Right lobe of liver (tissue), 6 donors: Measurements from ENCODE around the gene PNMA8C. TPM values are rescaled to one million over a fixed set of nuclear protein-coding genes. Genes with fewer than 3 reads are reported as not detected.
A peak's percentile ranks its signal among the peaks of the same experiment; 100 is the strongest.

Source experiments
- ATAC-seq, 4 donors: fragments of 200-7000 bp; cut with Tn5 transposase; one replicate each; pipeline ENCODE4 v1.9.1; 2020; ENCODE audit warnings: mild to moderate bottlenecking in 4 of 4, moderate library complexity in 4 of 4
- DNase-seq, 3 donors: peaks; one replicate each; pipeline ENCODE4 v3.0.0-alpha.2; 2020
- H3K27ac ChIP-seq, 3 donors: fragments of 200-600 bp; one replicate each; pipeline ENCODE4 v1.8.0; 2022
- H3K27me3 ChIP-seq, 2 donors: fragments of 200-600 bp; one replicate each; pipeline ENCODE4 v1.8.0; 2022
- H3K36me3 ChIP-seq, 4 donors: fragments of 200-600 bp; sonication (generic) in 1 of 4; one replicate each; pipeline versions ENCODE4 v1.5.1 to v1.8.0; 2017 to 2022; ENCODE audit warnings: control low read depth in 1 of 4
- H3K4me1 ChIP-seq, 4 donors: fragments of 200-600 bp; sonication (generic) in 1 of 4; one replicate each; pipeline versions ENCODE4 v1.5.1 to v1.8.0; 2017 to 2022; ENCODE audit warnings: control low read depth in 1 of 4
- H3K4me3 ChIP-seq, 3 donors: fragments of 200-600 bp; one replicate each; pipeline ENCODE4 v1.8.0; 2022
- H3K9me3 ChIP-seq, 4 donors: fragments of 200-600 bp; sonication (generic) in 1 of 4; one replicate each; pipeline versions ENCODE4 v1.5.1 to v1.8.0; 2017 to 2022; ENCODE audit warnings: control low read depth in 1 of 4
- POLR2A ChIP-seq: fragments of 450-650 bp; IDR thresholded peaks from one replicate; pipeline ENCODE4 v1.6.1; 2017; ENCODE audit warnings: antibody characterized with exemption, mild to moderate bottlenecking
- WGBS: methylation state at CpG from one replicate; pipeline ENCODE4 v1.1.6; 2018; ENCODE audit warnings: low coverage, low lambda C conversion rate; ENCODE audit not compliant: insufficient coverage; ENCODE audit errors: missing lambda C conversion rate; 5-methylcytosine and 5-hydroxymethylcytosine counted together
- intact Hi-C, 2 donors: fragments of 100-400 bp; cut with DNase I; formaldehyde crosslinking; loops; one replicate each; pipeline versions ENCODE4 v1.11.2 to v1.14.1; 2022
- total RNA-seq, 6 experiments: library from RNA; depleted of rRNA in 2 of 6; stranded (reverse); fragments of >200 nt in 2 of 6; fragmentation: NEBNext Ultra II Directional in 3 of 6; extraction: Animal tissue kit (Norgen Biotek cat#: 25700) in 3 of 6; gene quantifications; one replicate each; pipeline versions ENCODE4 v1.1.0 to v1.2.4, GENCODE V29; 2016 to 2023
- TF ChIP-seq, protein P1 (sequence below), 4 donors: fragments of 200-600 bp in 3 of 4; fragments of 450-650 bp in 1 of 4; IDR thresholded peaks; one replicate each; pipeline versions ENCODE4 v1.5.1 to v1.8.0; 2016 to 2022; ENCODE audit warnings: antibody characterized with exemption in 4 of 4, mild to moderate bottlenecking in 2 of 4
- donor health status: DM: no; HTN: yes; CAD: no.
- donor health status: DM: no; HTN: no; CAD: no.
- donor health status: DM: no; HTN: no; CAD: no.
- donor health status: DM: no; HTN: yes; CAD: no.
- donor health status: DM: no; HTN: yes; CAD: no.

Gene PNMA8C
- total RNA-seq, 6 experiments from 2014 or later = not detected

DNA sequence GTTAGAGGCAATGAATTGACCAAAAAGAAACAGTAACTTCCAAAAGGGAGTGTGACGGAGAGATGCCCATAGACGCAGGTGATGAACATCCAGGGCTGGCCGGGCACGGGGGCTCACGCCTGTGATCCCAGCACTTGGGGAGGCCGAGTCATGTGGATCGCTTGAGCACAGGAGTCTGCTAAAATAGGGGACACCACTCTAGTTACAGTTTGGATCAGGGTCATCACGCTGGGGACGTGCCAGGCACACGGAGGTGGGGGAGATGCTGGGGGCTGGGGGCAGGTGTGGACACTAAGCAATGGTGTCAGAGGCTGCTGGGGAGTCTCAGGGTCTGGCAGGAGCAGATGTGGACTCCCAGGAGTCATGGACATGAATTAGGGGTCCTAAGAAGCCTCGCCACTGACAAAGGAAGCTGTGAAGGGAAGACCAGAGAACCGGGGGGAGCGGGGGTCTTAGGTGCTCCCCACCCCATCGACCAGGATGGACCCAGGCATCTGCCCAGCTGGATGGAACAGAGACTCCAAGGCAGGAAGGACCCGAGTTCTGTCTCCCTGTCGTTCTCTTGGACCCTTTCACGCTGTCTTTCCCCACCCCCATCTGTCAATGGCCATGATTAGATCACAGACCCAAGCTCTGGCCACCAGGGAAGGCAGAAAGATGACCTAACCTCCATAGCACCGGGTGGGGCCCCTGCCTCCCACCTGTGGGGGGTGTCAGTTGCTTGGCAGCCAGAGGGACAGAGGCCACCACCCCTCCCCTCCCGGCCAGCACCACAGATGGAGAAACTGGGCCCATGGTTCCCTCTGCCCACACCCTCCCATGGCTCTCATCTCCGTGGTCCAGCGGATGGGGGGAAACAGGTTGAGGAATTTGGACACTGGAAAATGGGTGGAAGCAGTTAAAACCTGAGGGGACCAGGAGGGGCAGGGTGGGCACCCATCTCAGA, 35.0 kb downstream of the PNMA8C start:
- Histone ChIP-seq H3K27me3 (no peaks in the 10 kb centered on the region), H3K9me3 (no peaks in the 10 kb centered on the region), H3K4me1 (no peaks in the 10 kb centered on the region), H3K27ac (no peak overlapping the region), H3K4me3 (no peak overlapping the region), H3K36me3 (peaks cover 0 to 16% (median 5%) of the 10 kb centered on the region in 4 donors)
- 71% methylated on average over 21 of the region's 21 CpGs for WGBS
- TF ChIP-seq POLR2A = no peak
- TF ChIP-seq, protein P1, sequence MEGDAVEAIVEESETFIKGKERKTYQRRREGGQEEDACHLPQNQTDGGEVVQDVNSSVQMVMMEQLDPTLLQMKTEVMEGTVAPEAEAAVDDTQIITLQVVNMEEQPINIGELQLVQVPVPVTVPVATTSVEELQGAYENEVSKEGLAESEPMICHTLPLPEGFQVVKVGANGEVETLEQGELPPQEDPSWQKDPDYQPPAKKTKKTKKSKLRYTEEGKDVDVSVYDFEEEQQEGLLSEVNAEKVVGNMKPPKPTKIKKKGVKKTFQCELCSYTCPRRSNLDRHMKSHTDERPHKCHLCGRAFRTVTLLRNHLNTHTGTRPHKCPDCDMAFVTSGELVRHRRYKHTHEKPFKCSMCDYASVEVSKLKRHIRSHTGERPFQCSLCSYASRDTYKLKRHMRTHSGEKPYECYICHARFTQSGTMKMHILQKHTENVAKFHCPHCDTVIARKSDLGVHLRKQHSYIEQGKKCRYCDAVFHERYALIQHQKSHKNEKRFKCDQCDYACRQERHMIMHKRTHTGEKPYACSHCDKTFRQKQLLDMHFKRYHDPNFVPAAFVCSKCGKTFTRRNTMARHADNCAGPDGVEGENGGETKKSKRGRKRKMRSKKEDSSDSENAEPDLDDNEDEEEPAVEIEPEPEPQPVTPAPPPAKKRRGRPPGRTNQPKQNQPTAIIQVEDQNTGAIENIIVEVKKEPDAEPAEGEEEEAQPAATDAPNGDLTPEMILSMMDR (IDR thresholded peaks at IDR 0.05) = no peak
- DNase-seq = peak in 2 of 3 donors; percentile 18 to 53
- intact Hi-C loops = loop anchor here in 1 of 2 donors (10.0 kb wide), 1 partner anchor 49 kb away; the partner anchor contains the start of gene PPP5C
- peak in 1 of 4 donors; percentile 6 for ATAC-seq

DNA sequence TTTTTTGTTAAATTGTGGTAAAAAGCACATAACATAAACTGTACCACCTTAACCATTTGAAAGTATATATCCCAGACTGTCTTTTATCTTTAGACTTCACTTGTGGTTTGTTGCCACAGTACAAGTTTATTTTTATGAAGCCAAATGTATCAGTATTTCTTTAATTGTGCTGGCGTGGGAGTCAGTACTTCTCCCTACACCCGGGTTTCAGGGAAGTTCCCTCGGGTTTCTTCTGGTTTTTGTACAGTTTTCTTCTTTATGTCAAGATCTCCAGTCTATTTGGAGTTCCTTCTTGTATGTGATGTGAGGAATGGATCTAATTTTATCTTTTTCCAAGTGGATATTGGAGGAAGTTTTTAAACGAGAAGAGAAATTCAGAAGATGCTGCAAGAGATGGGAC, 35.9 kb downstream of the PNMA8C start:
- intact Hi-C loops = loop anchor here in 1 of 2 donors (10.0 kb wide), 1 partner anchor 48 kb away; the partner anchor contains the start of gene PPP5C
- WGBS = 55% methylated on average over 4 of the region's 4 CpGs
- H3K27ac ChIP-seq = no peak overlapping the region
- peaks cover 0 to 20% (median 8%) of the 10 kb centered on the region in 4 donors for H3K36me3 ChIP-seq
- TF ChIP-seq POLR2A = no peak
- TF ChIP-seq, protein P1 (IDR thresholded peaks at IDR 0.05) = no peak
- no peaks in the 10 kb centered on the region for H3K9me3 ChIP-seq
- DNase-seq = no peak
- H3K4me1 ChIP-seq = no peaks in the 10 kb centered on the region
- H3K27me3 ChIP-seq = no peaks in the 10 kb centered on the region
- ATAC-seq = no peak
- H3K4me3 ChIP-seq = no peak overlapping the region

DNA sequence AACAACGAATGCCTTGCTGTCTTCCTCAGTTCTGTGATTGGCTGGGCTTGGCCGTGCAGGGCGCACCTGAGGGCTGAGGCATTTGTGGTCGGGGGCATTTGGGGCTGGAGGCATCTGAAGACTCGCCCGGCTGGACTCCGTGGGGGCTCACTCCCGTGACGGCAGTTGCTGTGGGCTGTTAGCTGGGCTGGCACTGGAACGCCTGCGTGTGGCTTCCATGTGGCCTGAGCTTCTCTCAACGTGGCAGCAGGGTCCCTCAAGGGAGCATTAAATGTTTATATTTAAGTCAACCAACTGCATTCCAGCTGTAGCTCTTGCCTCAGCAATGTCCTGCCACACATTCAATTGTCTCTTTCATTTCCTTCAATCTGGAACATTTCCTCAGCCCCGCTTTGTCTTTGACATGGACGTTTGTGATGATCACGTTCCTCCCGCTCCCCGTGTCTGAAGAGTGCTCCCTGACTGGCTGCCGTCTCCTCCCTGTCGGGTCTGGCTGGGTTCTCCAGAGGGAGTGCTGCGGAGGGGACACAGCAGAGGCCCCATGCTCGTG, 36.4 kb downstream of the PNMA8C start:
- ATAC-seq (no peak), DNase-seq (peak in 2 of 3 donors; percentile 17 to 53)
- H3K9me3 ChIP-seq = no peaks in the 10 kb centered on the region
- H3K27me3 ChIP-seq = no peaks in the 10 kb centered on the region
- WGBS = 77% methylated on average over 9 of the region's 21 CpGs
- peaks cover 0 to 23% (median 9%) of the 10 kb centered on the region in 4 donors for H3K36me3 ChIP-seq
- intact Hi-C loops = loop anchor here in 1 of 2 donors (10.0 kb wide), 1 partner anchor 48 kb away; the partner anchor contains the start of gene PPP5C
- TF ChIP-seq, protein P1 (IDR thresholded peaks at IDR 0.05) = no peak
- TF ChIP-seq POLR2A = no peak
- no peak overlapping the region for H3K4me3 ChIP-seq
- H3K4me1 ChIP-seq = no peaks in the 10 kb centered on the region
- H3K27ac ChIP-seq = no peak overlapping the region

DNA sequence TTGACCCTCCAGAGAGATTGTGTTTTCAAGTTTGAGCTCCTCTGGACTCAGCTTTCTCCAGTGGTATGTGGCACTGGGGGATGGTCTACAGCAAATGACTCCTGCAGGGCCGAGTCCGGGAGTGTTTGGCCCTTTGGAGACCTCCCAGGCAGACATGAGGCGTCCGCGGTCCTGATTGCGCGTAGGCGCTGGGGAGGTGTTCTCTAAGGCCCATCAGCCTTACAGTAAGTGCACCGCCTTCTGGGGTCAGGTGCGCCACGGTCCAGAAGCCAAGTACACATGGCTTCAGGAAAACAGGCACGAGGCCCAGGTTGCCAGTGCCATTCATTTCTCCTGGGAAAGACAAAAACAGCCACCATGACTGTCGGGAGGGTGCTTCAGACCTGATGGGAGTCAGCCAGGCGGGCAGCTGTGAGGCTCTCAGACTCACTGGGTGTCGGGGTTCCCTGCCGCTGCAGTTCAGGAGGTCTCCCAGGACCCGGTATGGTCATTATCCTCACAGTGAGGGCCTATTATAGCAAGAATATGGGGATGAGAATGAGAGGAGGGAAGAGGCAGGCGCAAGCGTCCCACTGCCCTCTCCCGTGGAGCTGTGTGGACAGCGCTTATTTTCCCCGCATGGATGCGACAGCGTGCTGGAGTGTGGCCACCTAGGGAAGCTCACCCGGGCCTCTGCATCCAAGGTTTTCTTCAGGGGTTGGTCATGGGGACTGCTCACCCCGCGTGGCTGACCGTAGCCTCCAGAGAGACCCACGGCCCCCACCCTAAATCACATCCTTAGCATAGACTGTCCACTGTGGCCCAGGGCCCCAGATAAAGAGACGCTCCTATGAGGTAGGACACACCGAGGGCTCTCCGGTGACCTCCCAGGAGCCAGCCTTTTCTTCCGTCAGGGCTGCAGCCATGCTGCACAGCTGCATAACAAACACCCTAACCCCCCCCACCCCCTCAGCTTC, 37.2 kb downstream of the PNMA8C start:
- ATAC-seq (no peak), DNase-seq (peak in 2 of 3 donors; percentile 28 to 45)
- intact Hi-C loops = loop anchor here in 1 of 2 donors (10.0 kb wide), 1 partner anchor 47 kb away; the partner anchor contains the start of gene PPP5C
- Histone ChIP-seq H3K27me3 (no peaks in the 10 kb centered on the region), H3K9me3 (no peaks in the 10 kb centered on the region), H3K27ac (no peak overlapping the region), H3K36me3 (peaks cover 0 to 27% (median 11%) of the 10 kb centered on the region in 4 donors), H3K4me3 (no peak overlapping the region), H3K4me1 (no peaks in the 10 kb centered on the region)
- no peak for TF ChIP-seq POLR2A
- TF ChIP-seq, protein P1 (IDR thresholded peaks at IDR 0.05) = no peak
- no CpG with 5 or more reads among the region's 33 CpGs for WGBS
